ENCODE measurements around the gene AFAP1. TPM values are rescaled to one million over a fixed set of nuclear protein-coding genes. Genes with fewer than 3 reads are reported as not detected.

The AFAP1 gene
- total and polyA plus RNA-seq, 2 of the 4 experiments (the other 2 are of a cell fraction): 48.2 to 80.9 TPM

DNA sequence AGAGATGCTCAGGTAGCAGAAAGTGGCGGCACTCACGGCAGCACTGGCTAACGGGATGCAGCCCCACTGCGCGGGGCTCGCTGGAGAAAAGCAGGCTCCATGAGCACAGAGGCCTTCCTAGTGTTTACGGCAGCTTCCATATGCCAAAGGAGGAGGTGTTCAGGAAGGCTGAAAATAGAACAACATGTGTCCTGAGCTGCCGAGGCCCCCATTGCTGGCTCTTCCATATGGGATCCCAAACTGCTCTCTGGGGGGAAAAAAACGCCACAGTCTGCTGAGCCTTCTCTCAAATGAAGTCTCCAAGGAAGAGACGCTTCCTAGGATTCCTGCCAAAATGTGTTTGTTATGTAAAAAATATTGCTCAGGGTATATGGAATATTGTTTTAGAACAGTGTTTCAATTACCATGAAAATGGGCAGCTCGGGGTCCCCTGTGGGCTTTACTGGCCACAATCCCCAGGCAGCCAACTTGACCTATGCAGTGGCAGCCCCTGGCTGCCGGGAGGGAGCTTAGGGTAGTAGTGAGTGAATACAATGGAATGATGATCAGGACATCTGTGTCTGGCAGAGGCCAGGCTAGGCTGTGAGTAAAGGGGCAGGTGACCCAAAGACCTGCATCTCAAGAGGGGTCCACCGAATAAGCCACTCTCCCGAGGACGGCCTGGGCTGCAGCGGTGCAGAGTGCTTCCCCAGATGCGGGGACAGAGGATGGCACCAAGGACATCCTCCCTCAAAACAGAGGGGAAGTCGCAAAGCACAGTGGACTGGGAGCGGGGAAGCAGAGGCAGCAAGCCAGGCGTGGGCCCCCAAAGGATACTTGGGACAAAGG is 170.1 kb downstream of the AFAP1 start (continued):
- TF ChIP-seq MAZ (IDR thresholded peaks at IDR 0.05; ENCODE audit: borderline replicate concordance, low read depth, low read length): no peak
- TF ChIP-seq CEBPB (IDR thresholded peaks at IDR 0.05; ENCODE audit: low read depth, low read length): no peak

DNA sequence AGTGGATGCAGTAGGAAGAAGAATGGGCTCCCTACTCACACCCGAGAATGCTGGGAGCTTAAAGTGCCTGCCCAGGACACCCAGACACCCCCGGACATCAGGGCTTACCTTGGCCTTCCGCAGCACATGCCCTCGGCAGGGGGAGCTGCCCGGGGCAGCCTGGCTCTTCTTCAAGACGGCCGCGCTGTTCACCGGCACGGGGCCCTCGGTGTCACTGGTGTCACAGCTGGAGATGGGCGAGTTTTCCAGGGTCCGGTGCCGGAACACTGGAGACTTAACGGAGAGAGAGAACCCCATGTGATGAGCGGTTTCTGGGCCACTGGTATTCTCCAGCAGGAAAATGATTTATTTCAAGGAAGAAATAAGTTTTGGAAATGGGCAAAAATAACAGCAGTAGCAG is 170.9 kb downstream of the AFAP1 start:
- H3K9me1 ChIP-seq (ENCODE audit: insufficient read depth, low read length): peaks cover 10% of the 10 kb centered on the region; the same call in 1 of the 2 replicates
- peaks cover 24 to 85% of the 10 kb centered on the region in 2 experiments for H3K79me1 ChIP-seq (ENCODE audit: low read depth in 1 of 2, low read length in 2 of 2)
- no peaks in the 10 kb centered on the region for H3K27me3 ChIP-seq (ENCODE audit: control insufficient read depth, insufficient read depth, low read length)
- H2AFZ ChIP-seq (replicated peaks; ENCODE audit: low read length, poor library complexity): no peak overlapping the region
- H2BK15ac ChIP-seq (ENCODE audit: low read depth, low read length): no peak overlapping the region
- H3K9ac ChIP-seq (ENCODE audit: low read depth, low read length): no peak overlapping the region
- no peak overlapping the region for H2BK20ac ChIP-seq (ENCODE audit: low read depth, low read length)
- no peak overlapping the region for H3K14ac ChIP-seq (replicated peaks; ENCODE audit: low read depth, low read length)
- H3K27ac ChIP-seq (ENCODE audit: insufficient read depth, low read length): no peak overlapping the region
- dilution Hi-C loops (cut with HindIII; ENCODE audit: low sequenced_read_pairs, unreplicated experiment): no loop called here
- ChIA-PET POLR2A (ENCODE audit: unreplicated experiment) (no interaction called here), CTCF (interaction anchor here (0.7 to 2.2 kb wide), 2 partner anchors 36 to 220 kb away, joined by 3 to 5 read pairs; no protein-coding TSS in a partner anchor)
- H3K36me3 ChIP-seq (ENCODE audit: control insufficient read depth, insufficient read depth, low read length): peaks cover 94% of the 10 kb centered on the region
- intact Hi-C loops (cut with micrococcal nuclease): no loop called here
- H3K4ac ChIP-seq (ENCODE audit: low read depth, low read length): no peak overlapping the region
- H3K56ac ChIP-seq (ENCODE audit: extremely low read depth, insufficient read depth, low read length): no peak overlapping the region
- DNase-seq: no peak
- no peak overlapping the region for H4K8ac ChIP-seq (ENCODE audit: low read depth in 2 of 2, low read length in 2 of 2)
- peaks cover 4% of the 10 kb centered on the region for H3K4me1 ChIP-seq (ENCODE audit: control insufficient read depth, insufficient read depth, low read length)
- H2AK9ac ChIP-seq (replicated peaks; ENCODE audit: low read depth, low read length, poor library complexity): no peak overlapping the region
- no peak overlapping the region for H3K23ac ChIP-seq (ENCODE audit: low read depth, low read length)
- no peak overlapping the region for H2AK5ac ChIP-seq (ENCODE audit: low read depth, low read length)
- no peak overlapping the region for H2BK120ac ChIP-seq (ENCODE audit: low read depth, low read length)
- no TSS peak for BruUV-seq (replicated peaks)
- H3K4me2 ChIP-seq (ENCODE audit: low read depth, low read length): no peak overlapping the region
- no peak overlapping the region for H3K4me3 ChIP-seq (ENCODE audit: insufficient read depth, low read depth, low read length)
- H3K18ac ChIP-seq (ENCODE audit: low read depth, low read length): no peak overlapping the region
- in situ Hi-C loops (cut with MboI; ENCODE audit: low sequenced_read_pairs): loop anchor here (10.0 kb wide), 1 partner anchor 216 kb away; no protein-coding TSS in a partner anchor
- H2BK5ac ChIP-seq (ENCODE audit: low read depth, low read length, poor library complexity, severe bottlenecking): no peak overlapping the region
- H4K5ac ChIP-seq (ENCODE audit: low read depth, low read length): no peak overlapping the region
- ATAC-seq (ENCODE audit: low read depth): no peak
- 99% methylated on average over 14 of the region's 16 CpGs; no CpG with 5 or more reads in 1 of the 2 experiments for WGBS, 2 experiments (ENCODE audit: extremely low coverage in 2 of 2, insufficient read length in 1 of 2)
- H4K20me1 ChIP-seq (ENCODE audit: insufficient read depth, low read length): peaks cover 62% of the 10 kb centered on the region
- no peak overlapping the region for H4K91ac ChIP-seq (ENCODE audit: insufficient read depth, low read depth, low read length)
- no peaks in the 10 kb centered on the region for H3K9me3 ChIP-seq (ENCODE audit: control insufficient read depth, insufficient read depth, low read length)
- TF ChIP-seq MXI1 (IDR thresholded peaks at IDR 0.05; ENCODE audit: borderline replicate concordance, low read depth, low read length) (no peak), NFE2L2 (IDR thresholded peaks at IDR 0.05; ENCODE audit: low read depth, low read length) (no peak), POLR2A (IDR thresholded peaks at IDR 0.05; ENCODE audit: low read depth, low read length) (no peak), MAFK (IDR thresholded peaks at IDR 0.05; ENCODE audit: low read depth, low read length) (no peak), RFX5 (IDR thresholded peaks at IDR 0.05; ENCODE audit: low read depth, low read length) (no peak), CHD1 (IDR thresholded peaks at IDR 0.05; ENCODE audit: low read depth, low read length) (no peak), BHLHE40 (IDR thresholded peaks at IDR 0.05; ENCODE audit: low read depth, low read length) (no peak), SMC3 (IDR thresholded peaks at IDR 0.05; ENCODE audit: low read depth, low read length) (no peak)
- TF ChIP-seq, protein P1, sequence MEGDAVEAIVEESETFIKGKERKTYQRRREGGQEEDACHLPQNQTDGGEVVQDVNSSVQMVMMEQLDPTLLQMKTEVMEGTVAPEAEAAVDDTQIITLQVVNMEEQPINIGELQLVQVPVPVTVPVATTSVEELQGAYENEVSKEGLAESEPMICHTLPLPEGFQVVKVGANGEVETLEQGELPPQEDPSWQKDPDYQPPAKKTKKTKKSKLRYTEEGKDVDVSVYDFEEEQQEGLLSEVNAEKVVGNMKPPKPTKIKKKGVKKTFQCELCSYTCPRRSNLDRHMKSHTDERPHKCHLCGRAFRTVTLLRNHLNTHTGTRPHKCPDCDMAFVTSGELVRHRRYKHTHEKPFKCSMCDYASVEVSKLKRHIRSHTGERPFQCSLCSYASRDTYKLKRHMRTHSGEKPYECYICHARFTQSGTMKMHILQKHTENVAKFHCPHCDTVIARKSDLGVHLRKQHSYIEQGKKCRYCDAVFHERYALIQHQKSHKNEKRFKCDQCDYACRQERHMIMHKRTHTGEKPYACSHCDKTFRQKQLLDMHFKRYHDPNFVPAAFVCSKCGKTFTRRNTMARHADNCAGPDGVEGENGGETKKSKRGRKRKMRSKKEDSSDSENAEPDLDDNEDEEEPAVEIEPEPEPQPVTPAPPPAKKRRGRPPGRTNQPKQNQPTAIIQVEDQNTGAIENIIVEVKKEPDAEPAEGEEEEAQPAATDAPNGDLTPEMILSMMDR (conservative IDR thresholded peaks at IDR 0.05; ENCODE audit: low read depth, low read length): no peak
- TF ChIP-seq, protein P2, sequence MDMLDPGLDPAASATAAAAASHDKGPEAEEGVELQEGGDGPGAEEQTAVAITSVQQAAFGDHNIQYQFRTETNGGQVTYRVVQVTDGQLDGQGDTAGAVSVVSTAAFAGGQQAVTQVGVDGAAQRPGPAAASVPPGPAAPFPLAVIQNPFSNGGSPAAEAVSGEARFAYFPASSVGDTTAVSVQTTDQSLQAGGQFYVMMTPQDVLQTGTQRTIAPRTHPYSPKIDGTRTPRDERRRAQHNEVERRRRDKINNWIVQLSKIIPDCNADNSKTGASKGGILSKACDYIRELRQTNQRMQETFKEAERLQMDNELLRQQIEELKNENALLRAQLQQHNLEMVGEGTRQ (IDR thresholded peaks at IDR 0.05; ENCODE audit: low read depth, low read length): no peak
- TF ChIP-seq, protein P3, sequence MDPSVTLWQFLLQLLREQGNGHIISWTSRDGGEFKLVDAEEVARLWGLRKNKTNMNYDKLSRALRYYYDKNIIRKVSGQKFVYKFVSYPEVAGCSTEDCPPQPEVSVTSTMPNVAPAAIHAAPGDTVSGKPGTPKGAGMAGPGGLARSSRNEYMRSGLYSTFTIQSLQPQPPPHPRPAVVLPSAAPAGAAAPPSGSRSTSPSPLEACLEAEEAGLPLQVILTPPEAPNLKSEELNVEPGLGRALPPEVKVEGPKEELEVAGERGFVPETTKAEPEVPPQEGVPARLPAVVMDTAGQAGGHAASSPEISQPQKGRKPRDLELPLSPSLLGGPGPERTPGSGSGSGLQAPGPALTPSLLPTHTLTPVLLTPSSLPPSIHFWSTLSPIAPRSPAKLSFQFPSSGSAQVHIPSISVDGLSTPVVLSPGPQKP (IDR thresholded peaks at IDR 0.05; ENCODE audit: borderline replicate concordance, low read depth, low read length): no peak

Measured in IMR-90 (cell line).